Lower leg skin (tissue), 3 donors: ENCODE data around the gene MAPK14.

Source experiments
- CTCF ChIP-seq, 3 donors: fragments of 450-650 bp; IDR thresholded peaks; one replicate each; pipeline ENCODE4 v1.5.1; 2016; ENCODE audit warnings: antibody characterized with exemption in 3 of 3, mild to moderate bottlenecking in 3 of 3, moderate library complexity in 2 of 3
- POLR2A ChIP-seq, 2 donors: fragments of 450-650 bp; IDR thresholded peaks; one replicate each; pipeline ENCODE4 v1.6.1; 2016 to 2017; ENCODE audit warnings: antibody characterized with exemption in 2 of 2, mild to moderate bottlenecking in 1 of 2, moderate library complexity in 1 of 2

- TF ChIP-seq CTCF (IDR thresholded peaks at IDR 0.05) (no peak), POLR2A (IDR thresholded peaks at IDR 0.05) (no peak)
These were observed 41.0 kb downstream of the MAPK14 start for GRCh38 chr6:36068586-36068985.
